Activated CD8-positive, alpha-beta T cell treated with anti-CD3 and anti-CD28 coated beads, Interleukin-2, amount 10 ng/mL, durations not matched to agents 7 days and 5 days (primary cell): Measurements from ENCODE around the gene TTLL3. TPM values are rescaled to one million over a fixed set of nuclear protein-coding genes. Genes with fewer than 3 reads are reported as not detected.

ENCODE experiments used
- total RNA-seq, 2 experiments: library from RNA; stranded (reverse); gene quantifications; one replicate each; pipeline ENCODE4 v1.2.3, GENCODE V29; 2021

Gene TTLL3
- total RNA-seq, 2 experiments from 2014 or later: 53.7 to 55.2 TPM

Other genes with a start within 250 kb of the TTLL3 start
- 10 to 100 TPM; 45.7 TPM for gene MTMR14, start 160.8 kb upstream of the TTLL3 start, total RNA-seq
- gene CPNE9, start 106.4 kb upstream of the TTLL3 start, total RNA-seq: not detected
- 10 to 100 TPM; 54.7 to 57.4 TPM for gene BRPF1, start 78.5 kb upstream of the TTLL3 start, total RNA-seq
- gene OGG1, start 60.3 kb upstream of the TTLL3 start, total RNA-seq: 10 to 100 TPM; 36.9 to 37.7 TPM
- 10 to 100 TPM; 33.5 to 35.7 TPM for gene CAMK1, start 40.3 kb upstream of the TTLL3 start, total RNA-seq
- 10 to 100 TPM; 83.2 to 85.6 TPM for gene TADA3, start 17.8 kb upstream of the TTLL3 start, total RNA-seq
- 100 to 1,000 TPM; 317 to 321 TPM for gene ARPC4, start 17.2 kb upstream of the TTLL3 start, total RNA-seq
- gene RPUSD3, start 33.7 kb downstream of the TTLL3 start, total RNA-seq: 10 to 100 TPM; 48.4 to 49.7 TPM
- gene CIDEC, start 70.0 kb downstream of the TTLL3 start, total RNA-seq: not detected
- gene JAGN1, start 80.3 kb downstream of the TTLL3 start, total RNA-seq: 10 to 100 TPM; 30.2 to 31.0 TPM
- 1 to 10 TPM; 1.3 to 1.8 TPM for gene IL17RE, start 92.6 kb downstream of the TTLL3 start, total RNA-seq
- under 1 TPM; 0.42 to 0.55 TPM for gene IL17RC, start 106.8 kb downstream of the TTLL3 start, total RNA-seq
- gene CRELD1, start 123.6 kb downstream of the TTLL3 start, total RNA-seq: 10 to 100 TPM; 10.1 to 10.9 TPM
- gene PRRT3, start 142.1 kb downstream of the TTLL3 start, total RNA-seq: 1 to 10 TPM; 5.5 to 6.9 TPM
- gene EMC3, start 176.6 kb downstream of the TTLL3 start, total RNA-seq: 10 to 100 TPM; 49.0 to 53.4 TPM
- gene FANCD2, start 216.2 kb downstream of the TTLL3 start, total RNA-seq: 10 to 100 TPM; 66.9 to 71.5 TPM